CD4-positive, alpha-beta T cell treated with Interleukin-2 at 100 ng/mL for 4 hours (primary cell): ENCODE measurements around the gene LCAT.

Source experiments
- DNase-seq: peaks from one replicate; pipeline ENCODE4 v3.0.0-alpha.2; 2020; ENCODE audit warnings: low spot score

The LCAT gene

DNA sequence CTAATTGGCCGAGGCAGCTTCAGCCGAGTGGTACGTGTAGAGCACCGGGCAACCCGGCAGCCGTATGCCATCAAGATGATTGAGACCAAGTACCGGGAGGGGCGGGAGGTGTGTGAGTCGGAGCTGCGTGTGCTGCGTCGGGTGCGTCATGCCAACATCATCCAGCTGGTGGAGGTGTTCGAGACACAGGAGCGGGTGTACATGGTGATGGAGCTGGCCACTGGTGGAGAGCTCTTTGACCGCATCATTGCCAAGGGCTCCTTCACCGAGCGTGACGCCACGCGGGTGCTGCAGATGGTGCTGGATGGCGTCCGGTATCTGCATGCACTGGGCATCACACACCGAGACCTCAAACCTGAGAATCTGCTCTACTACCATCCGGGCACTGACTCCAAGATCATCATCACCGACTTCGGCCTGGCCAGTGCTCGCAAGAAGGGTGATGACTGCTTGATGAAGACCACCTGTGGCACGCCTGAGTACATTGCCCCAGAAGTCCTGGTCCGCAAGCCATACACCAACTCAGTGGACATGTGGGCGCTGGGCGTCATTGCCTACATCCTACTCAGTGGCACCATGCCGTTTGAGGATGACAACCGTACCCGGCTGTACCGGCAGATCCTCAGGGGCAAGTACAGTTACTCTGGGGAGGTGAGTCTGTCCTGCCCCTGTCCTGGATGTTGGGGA, 34.7 kb downstream of the LCAT start:
- no peak for DNase-seq

DNA sequence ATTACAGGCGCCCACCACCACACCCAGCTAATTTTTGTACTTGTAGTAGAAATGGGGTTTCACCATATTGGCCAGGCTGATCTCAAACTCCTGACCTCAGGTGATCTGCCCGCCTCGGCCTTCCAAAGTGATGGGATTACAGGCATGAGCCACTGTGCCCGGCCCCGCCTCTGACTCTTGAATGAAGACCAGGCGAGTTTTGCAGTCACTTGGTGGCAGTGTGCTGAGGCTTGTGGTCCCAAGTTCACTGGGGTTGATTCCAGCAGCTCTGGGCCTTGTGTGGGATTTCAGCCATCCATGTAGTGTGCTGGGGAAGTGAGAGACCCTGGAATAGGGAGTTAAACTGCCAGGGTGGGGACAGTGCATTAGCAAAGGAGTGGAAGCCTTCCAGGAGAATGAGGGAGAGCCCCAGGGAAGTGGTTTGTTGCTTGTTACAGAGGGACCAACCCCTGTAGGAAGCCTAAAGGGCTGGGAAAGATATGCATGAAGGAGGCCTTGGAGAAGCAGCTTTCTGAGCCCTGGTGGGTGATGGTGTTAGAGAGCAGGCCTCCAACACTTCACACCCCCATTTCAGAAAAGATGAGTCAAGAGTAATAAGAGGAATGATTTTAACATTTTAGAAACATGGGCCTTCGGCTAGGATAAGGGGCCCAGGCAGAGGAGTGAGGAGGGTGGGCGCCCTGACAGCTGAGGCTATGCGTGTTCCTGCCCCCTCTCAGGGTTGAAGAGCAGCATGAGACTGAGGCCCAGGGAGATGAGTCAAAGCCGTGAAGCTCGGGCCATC, 36.3 kb downstream of the LCAT start:
- DNase-seq = no peak

DNA sequence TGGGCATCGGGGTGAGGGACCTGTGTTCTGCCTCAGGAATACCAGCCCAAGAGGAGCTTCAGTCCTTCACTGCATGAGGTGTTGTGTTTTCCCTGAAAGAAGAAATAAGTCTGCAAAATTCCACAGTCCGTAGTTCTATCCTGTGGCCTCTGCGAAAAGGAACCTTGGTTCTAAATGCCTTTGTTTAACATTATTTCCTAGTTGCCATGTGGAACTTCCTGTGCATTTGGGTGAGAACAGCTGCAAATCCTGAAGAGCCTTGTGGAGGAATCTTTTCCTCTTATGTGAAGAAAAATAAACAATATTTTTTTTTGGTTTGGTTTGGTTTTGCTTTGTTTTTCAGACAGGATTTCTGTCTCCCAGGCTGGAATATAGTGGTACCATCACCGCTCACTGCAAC, 41.1 kb downstream of the LCAT start:
- DNase-seq = no peak

DNA sequence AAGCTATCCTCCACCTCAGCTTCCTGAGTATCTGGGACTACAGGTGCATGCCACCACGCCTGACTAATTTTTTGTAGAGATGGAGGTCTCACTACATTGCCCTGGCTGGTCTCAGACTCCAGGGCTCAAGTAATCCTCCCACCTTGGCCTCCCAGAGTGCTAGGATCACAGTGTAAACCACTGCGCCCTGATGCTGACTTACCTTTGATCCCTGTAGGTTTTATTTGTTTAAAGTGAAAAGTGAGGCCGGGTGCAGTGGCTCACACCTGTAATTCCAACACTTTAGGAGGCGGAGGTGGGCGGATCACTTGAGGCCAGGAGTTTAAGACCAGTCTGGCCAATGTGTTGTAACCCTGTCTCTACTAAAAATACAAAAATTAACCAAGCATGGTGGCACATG, 42.2 kb downstream of the LCAT start:
- DNase-seq = no peak

DNA sequence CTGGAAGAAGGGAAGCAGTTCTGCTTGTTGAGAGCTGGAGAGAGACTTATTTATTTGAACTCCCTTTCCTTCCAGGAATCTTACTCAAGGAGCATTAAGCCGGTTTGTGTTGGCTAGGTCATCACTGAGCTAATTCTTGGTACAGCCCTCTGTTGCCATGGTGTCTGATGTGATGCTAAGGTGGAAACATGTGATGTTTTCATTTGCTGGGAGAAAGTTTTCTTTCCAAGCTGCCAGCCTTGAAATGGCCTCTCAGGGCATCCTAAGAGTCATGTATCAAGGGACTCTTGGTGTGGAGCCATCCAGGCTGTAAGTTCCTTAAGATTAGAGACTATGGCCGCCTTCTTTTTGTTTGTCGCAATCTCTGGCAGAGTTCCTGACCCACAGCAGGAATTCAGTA, 46.7 kb downstream of the LCAT start:
- DNase-seq = no peak

DNA sequence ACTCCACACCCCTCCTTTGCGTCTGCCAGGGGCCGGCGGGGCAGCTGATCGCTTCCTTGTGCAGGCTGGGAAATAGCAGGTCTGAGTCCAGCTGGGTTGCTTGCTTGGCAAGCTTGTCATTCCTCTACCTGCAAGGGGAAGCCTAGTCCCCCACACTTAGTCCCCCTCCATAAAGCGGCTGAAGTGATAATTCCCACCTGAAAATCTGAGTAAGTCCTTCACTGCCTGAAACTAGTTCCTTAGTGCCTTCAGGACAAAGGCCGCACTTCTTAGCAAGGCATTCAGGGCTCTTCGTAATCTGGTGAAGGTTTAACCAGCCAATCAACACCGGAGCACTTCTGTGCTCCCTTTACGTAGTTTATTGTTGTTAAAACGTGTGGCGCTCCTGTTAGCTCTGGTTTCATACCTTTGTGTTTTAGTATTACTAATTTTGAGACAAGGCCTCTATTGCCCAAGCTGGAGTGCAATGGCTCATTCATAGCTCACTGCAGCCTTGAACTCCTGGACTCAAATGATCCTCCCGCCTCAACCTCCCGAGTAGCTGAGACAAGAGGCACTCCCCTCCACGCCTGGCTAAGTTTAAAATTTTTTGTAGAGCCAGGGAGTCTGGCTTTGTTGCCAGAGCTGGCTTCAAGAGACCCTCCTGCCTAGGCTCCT, 50.0 kb downstream of the LCAT start:
- no peak for DNase-seq

DNA sequence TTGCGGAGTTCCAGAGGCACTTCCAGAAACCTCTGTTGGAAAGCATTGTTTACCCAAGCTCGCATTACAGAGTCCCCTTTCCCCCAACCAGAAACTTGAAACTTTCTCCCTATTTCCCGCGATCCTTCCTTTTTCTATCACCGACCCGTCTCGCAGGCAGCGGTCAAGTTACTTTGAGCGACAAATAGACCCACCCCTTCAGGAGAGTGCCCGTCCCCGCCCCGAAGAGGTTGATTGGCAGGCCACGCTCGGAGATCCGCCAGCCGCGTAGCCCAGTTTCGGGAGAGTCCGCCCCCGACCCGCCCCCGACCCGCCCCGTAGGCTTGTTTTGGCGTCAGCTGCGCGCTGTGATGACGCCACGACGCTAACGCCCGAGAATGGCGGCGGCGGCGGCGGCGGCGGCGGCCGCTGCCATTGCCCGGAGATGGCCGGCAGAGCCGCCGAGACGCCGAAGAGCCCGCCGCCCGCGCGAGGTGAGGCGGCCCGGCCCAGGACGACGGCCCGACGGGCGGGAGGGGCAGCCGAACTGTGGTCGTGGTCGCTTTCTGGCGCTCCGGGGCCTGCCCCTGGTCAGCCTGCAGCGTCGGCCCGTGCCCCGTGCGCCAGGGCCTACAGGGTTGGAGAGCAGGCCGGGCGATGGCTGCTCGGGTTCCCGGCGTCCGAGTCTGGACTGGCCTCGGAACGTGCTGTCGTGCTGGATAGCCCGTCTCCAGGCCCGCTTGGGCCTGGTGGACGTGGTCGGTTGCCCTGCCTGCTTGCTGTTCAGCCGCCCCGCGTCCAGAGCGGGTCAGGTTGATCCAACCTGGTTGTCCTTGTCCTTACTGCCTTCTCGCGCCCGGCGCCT, 50.8 kb downstream of the LCAT start, which contains the start of gene PSKH1:
PSKH1 (plus strand) TSS at position 356 of the 844 bp plus-strand sequence. CDS start 15,496 bp downstream, outside the sequence.
- DNase-seq = peak; percentile 92

DNA sequence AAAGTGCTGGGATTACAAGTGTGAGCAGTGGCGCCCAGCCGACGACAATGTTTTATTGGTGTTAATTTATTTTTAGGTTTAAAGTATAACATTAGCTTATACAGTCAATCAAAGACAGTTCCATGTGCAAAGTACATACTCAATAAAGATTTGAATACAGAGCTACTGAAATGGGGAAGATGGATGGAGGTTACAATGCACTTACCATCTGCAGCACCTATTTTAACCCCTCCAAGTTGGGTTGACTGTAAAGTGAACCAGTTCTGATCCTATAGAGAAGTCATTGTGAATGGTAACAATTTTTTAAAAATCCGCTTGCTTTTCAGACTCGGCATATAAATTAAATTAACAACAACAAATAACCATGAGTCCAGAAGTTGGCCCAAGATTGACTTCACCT, 51.5 kb downstream of the LCAT start:
- no peak for DNase-seq
